Liver (tissue), 9 donors: ENCODE measurements around the gene FLVCR2. TPM values are rescaled to one million over a fixed set of nuclear protein-coding genes. Genes with fewer than 3 reads are reported as not detected.

ENCODE experiments used
- DNase-seq: peaks from one replicate; pipeline ENCODE4 v3.0.0-alpha.2; 2017; ENCODE audit warnings: low spot score
- H3K27ac ChIP-seq, 2 donors: one replicate each; pipeline ENCODE4 v1.7.0; 2013; ENCODE audit warnings: inconsistent platforms in 2 of 2, low read length in 2 of 2, control low read depth in 1 of 2, low read depth in 1 of 2, mild to moderate bottlenecking in 1 of 2
- H3K27me3 ChIP-seq, 4 donors: one replicate each; pipeline versions ENCODE4 v1.6.1 to v1.7.0; 2013; ENCODE audit warnings: low read length in 3 of 4, inconsistent platforms in 1 of 4, mild to moderate bottlenecking in 1 of 4, moderate library complexity in 1 of 4; ENCODE audit not compliant: control insufficient read depth in 4 of 4, insufficient read depth in 4 of 4
- H3K36me3 ChIP-seq, 4 donors: one replicate each; pipeline versions ENCODE4 v1.6.1 to v1.7.0; 2013; ENCODE audit warnings: low read length in 3 of 4, mild to moderate bottlenecking in 3 of 4, low read depth in 1 of 4, moderate library complexity in 1 of 4; ENCODE audit not compliant: control insufficient read depth in 4 of 4, insufficient read depth in 3 of 4
- H3K4me1 ChIP-seq, 4 donors: one replicate each; pipeline versions ENCODE4 v1.6.1 to v1.7.0; 2013; ENCODE audit warnings: low read length in 3 of 4, mild to moderate bottlenecking in 3 of 4, moderate library complexity in 1 of 4; ENCODE audit not compliant: control insufficient read depth in 4 of 4, insufficient read depth in 4 of 4
- H3K4me3 ChIP-seq, 3 donors: one replicate each; pipeline versions ENCODE4 v1.6.1 to v1.7.0; 2013; ENCODE audit warnings: low read length in 3 of 3, control low read depth in 1 of 3, low read depth in 1 of 3, mild to moderate bottlenecking in 1 of 3
- H3K9ac ChIP-seq, 2 donors: one replicate each; pipeline ENCODE4 v1.7.0; 2013; ENCODE audit warnings: low read length in 2 of 2, mild to moderate bottlenecking in 2 of 2, moderate library complexity in 2 of 2, control low read depth in 1 of 2, low read depth in 1 of 2
- H3K9me3 ChIP-seq, 4 donors: one replicate each; pipeline versions ENCODE4 v1.6.1 to v1.7.0; 2013; ENCODE audit warnings: low read length in 3 of 4; ENCODE audit not compliant: control insufficient read depth in 4 of 4
- CTCF ChIP-seq: fragments of 150-350 bp; IDR thresholded peaks from 2 replicates; pipeline ENCODE4 v1.5.1; 2017; ENCODE audit warnings: improper control_type of control experiment, low read depth, low read length; ENCODE audit not compliant: missing input control
- EGR1 ChIP-seq, 2 donors: IDR thresholded peaks; 2 replicates each; pipeline ENCODE4 v1.6.1; 2016 to 2018; ENCODE audit warnings: antibody characterized with exemption in 2 of 2, low read depth in 2 of 2
- FOXA1 ChIP-seq: IDR thresholded peaks from 2 replicates; pipeline ENCODE4 v1.6.1; 2016; ENCODE audit warnings: antibody characterized with exemption
- FOXA2 ChIP-seq: IDR thresholded peaks from 2 replicates; pipeline ENCODE4 v1.6.1; 2016; ENCODE audit warnings: antibody characterized with exemption
- GABPA ChIP-seq, 2 donors: IDR thresholded peaks in 1 of 2; conservative IDR thresholded peaks in 1 of 2; 2 replicates each; pipeline ENCODE4 v1.6.1; 2016; ENCODE audit warnings: antibody characterized with exemption in 2 of 2, mild to moderate bottlenecking in 1 of 2, moderate library complexity in 1 of 2
- HNF4A ChIP-seq, 2 donors: conservative IDR thresholded peaks; 2 replicates each; pipeline ENCODE4 v1.6.1; 2016; ENCODE audit warnings: antibody characterized with exemption in 2 of 2, mild to moderate bottlenecking in 2 of 2
- HNF4G ChIP-seq: IDR thresholded peaks from 2 replicates; pipeline ENCODE4 v1.6.1; 2016; ENCODE audit warnings: antibody characterized with exemption
- JUND ChIP-seq, 2 donors: IDR thresholded peaks; 2 replicates each; pipeline ENCODE4 v1.6.1; 2016; ENCODE audit warnings: antibody characterized with exemption in 2 of 2
- MAX ChIP-seq: IDR thresholded peaks from 2 replicates; pipeline ENCODE4 v1.6.1; 2016; ENCODE audit warnings: antibody characterized with exemption
- NR2F2 ChIP-seq: IDR thresholded peaks from 2 replicates; pipeline ENCODE4 v1.6.1; 2016; ENCODE audit warnings: antibody characterized with exemption
- RAD21 ChIP-seq, 2 donors: IDR thresholded peaks; 2 replicates each; pipeline ENCODE4 v1.6.1; 2016; ENCODE audit warnings: antibody characterized with exemption in 2 of 2, mild to moderate bottlenecking in 2 of 2
- REST ChIP-seq: IDR thresholded peaks from 2 replicates; pipeline ENCODE4 v1.6.1; 2016; ENCODE audit warnings: antibody characterized with exemption, mild to moderate bottlenecking
- SP1 ChIP-seq: IDR thresholded peaks from 2 replicates; pipeline ENCODE4 v1.6.1; 2018; ENCODE audit warnings: antibody characterized with exemption, mild to moderate bottlenecking
- YY1 ChIP-seq: IDR thresholded peaks from 2 replicates; pipeline ENCODE4 v1.6.1; 2016; ENCODE audit warnings: antibody characterized with exemption, mild to moderate bottlenecking
- ZBTB33 ChIP-seq: IDR thresholded peaks from 2 replicates; pipeline ENCODE4 v1.6.1; 2016; ENCODE audit warnings: antibody characterized with exemption
- WGBS: extraction: QIAGEN DNeasy Blood & Tissue Kit; methylation state at CpG from one replicate; pipeline ENCODE4 v1.1.7; 2013; 5-methylcytosine and 5-hydroxymethylcytosine counted together
- polyA plus RNA-seq, 2 donors: library from polyadenylated mRNA; stranded (reverse) in 1 of 2; unstranded in 1 of 2; fragments of 200-250 nt in 1 of 2; fragments of >200 nt in 1 of 2; fragmentation: Nextera tagmentation in 1 of 2; extraction: Ambion mirVana in 1 of 2; gene quantifications; one replicate each; pipeline versions ENCODE4 v1.2.1 to v1.2.3, GENCODE V29; 2013 to 2015
- total RNA-seq, 2 donors: library from RNA; depleted of rRNA; stranded (reverse); fragments of >200 nt; gene quantifications; one replicate each; pipeline ENCODE4 v1.2.3, GENCODE V29; 2014
- donor health status: healthy.
- donor health status: healthy.
- donor health status: healthy.
- donor health status: healthy.
- donor health status: healthy.

Gene FLVCR2
- total and polyA plus RNA-seq, 4 donors, result 8.7 to 13.1 (median 11.3) TPM

GRCh38 chr14:75562089-75562488 lies 16.3 kb upstream of the FLVCR2 start:
- no peak overlapping the region for H3K27ac ChIP-seq
- no peaks in the 10 kb centered on the region for H3K36me3 ChIP-seq
- H3K9ac ChIP-seq, result no peak overlapping the region
- TF ChIP-seq GABPA (IDR thresholded peaks at IDR 0.05 in 1 of 2, conservative IDR thresholded peaks at IDR 0.05 in 1 of 2), result no peak
- TF ChIP-seq RAD21 (IDR thresholded peaks at IDR 0.05), result no peak
- no peak for TF ChIP-seq EGR1 (IDR thresholded peaks at IDR 0.05; ENCODE audit: low read depth in 2 of 2)
- no peak overlapping the region for H3K4me3 ChIP-seq
- peaks cover 0 to 6% (median 3%) of the 10 kb centered on the region in 4 donors for H3K4me1 ChIP-seq
- H3K9me3 ChIP-seq, result peaks cover 0 to 3% (median under 1%) of the 10 kb centered on the region in 4 donors
- no peaks in the 10 kb centered on the region for H3K27me3 ChIP-seq
- 65% methylated on average over 7 of the region's 7 CpGs for WGBS
- DNase-seq, result no peak

GRCh38 chr14:75562489-75562888 lies 15.9 kb upstream of the FLVCR2 start:
- 72% methylated on average over 4 of the region's 4 CpGs for WGBS
- H3K9ac ChIP-seq, result no peak overlapping the region
- H3K27me3 ChIP-seq, result no peaks in the 10 kb centered on the region
- no peak overlapping the region for H3K27ac ChIP-seq
- H3K4me1 ChIP-seq, result peaks cover 0 to 6% (median 3%) of the 10 kb centered on the region in 4 donors
- TF ChIP-seq JUND (IDR thresholded peaks at IDR 0.05) (no peak), YY1 (no peak), EGR1 (IDR thresholded peaks at IDR 0.05; ENCODE audit: low read depth in 2 of 2) (no peak), FOXA1 (no peak), SP1 (no peak), CTCF (no peak), FOXA2 (no peak), HNF4A (conservative IDR thresholded peaks at IDR 0.05) (no peak), ZBTB33 (no peak), HNF4G (no peak), NR2F2 (no peak), MAX (no peak), GABPA (IDR thresholded peaks at IDR 0.05 in 1 of 2, conservative IDR thresholded peaks at IDR 0.05 in 1 of 2) (no peak), REST (no peak)
- H3K9me3 ChIP-seq, result peaks cover 0 to 1% (median 0%) of the 10 kb centered on the region in 4 donors
- H3K36me3 ChIP-seq, result no peaks in the 10 kb centered on the region
- DNase-seq, result no peak
- no peak overlapping the region for H3K4me3 ChIP-seq
